ENCODE data around the gene SDC4. TPM values are rescaled to one million over a fixed set of nuclear protein-coding genes. Genes with fewer than 3 reads are reported as not detected.
A peak's percentile ranks its signal among the peaks of the same experiment; 100 is the strongest.

Gene SDC4
- total and polyA plus RNA-seq, 9 of the 15 experiments (the other 6 are each of a cell fraction or from before 2014, with no cell fraction given) = 2.1 to 10.7 (median 6.3) TPM

DNA sequence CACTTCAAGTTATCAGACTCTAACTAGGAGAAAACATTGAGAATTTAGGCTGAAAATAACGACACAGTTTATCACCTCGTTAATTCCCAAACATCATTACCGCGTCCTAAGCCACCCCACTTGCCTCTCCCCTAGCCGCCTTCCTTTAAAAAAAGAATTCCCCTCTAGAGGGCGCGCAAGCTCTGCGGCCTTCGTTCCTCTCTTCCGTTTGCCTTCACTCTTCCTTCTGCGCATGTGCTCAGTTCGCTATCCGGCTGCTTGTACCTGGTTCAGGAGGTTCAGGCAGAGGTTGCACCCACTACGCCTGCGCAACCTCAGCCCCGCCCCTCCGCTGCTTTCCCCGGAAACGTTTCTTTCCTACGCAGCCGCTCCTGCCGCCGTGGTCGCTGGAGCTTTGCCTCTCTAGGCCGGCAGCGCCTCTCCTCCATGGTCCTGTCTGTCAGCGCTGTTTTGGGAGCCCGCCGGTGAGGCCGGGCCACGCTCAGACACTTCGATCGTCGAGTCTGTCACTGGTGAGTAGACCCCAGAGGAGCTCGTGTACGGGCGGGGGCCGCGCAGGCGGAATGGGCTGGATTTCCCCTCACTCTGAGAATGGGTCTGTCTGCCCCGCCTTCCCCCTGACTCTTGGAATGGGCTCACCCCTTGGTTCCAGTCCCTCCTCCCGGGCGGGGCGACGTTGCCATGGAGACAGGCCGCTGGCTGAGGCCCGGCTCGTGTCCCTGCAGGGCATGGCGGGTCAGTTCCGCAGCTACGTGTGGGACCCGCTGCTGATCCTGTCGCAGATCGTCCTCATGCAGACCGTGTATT lies 14.8 kb upstream of the SDC4 start, which contains the start of gene SYS1 (continued):
- TF ChIP-seq, protein P1, sequence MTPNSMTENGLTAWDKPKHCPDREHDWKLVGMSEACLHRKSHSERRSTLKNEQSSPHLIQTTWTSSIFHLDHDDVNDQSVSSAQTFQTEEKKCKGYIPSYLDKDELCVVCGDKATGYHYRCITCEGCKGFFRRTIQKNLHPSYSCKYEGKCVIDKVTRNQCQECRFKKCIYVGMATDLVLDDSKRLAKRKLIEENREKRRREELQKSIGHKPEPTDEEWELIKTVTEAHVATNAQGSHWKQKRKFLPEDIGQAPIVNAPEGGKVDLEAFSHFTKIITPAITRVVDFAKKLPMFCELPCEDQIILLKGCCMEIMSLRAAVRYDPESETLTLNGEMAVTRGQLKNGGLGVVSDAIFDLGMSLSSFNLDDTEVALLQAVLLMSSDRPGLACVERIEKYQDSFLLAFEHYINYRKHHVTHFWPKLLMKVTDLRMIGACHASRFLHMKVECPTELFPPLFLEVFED (CRISPR knock-in tag; conservative IDR thresholded peaks at IDR 0.05) = no peak
- TF ChIP-seq BDP1 (IDR thresholded peaks at IDR 0.05; ENCODE audit: insufficient read depth, insufficient read length) (no peak), CCNT2 (IDR thresholded peaks at IDR 0.05; ENCODE audit: borderline replicate concordance, extremely low read depth, insufficient read length, low read depth, low read length) (peak; percentile 69), TRIM28 (IDR thresholded peaks at IDR 0.05) (no peak; the same call in 1 of the 2 replicates), POLR3G (IDR thresholded peaks at IDR 0.05; ENCODE audit: extremely low read depth, insufficient read length, insufficient replicate concordance) (no peak), TAL1 (IDR thresholded peaks at IDR 0.05) (no peak), SMARCE1 (IDR thresholded peaks at IDR 0.05) (no peak; the same call in 1 of the 2 replicates), XRCC4 (IDR thresholded peaks at IDR 0.05; ENCODE audit: extremely low read depth, insufficient read depth, insufficient read length) (no peak), HSF4 (CRISPR knock-in tag; IDR thresholded peaks at IDR 0.05; ENCODE audit: borderline replicate concordance) (no peak), ZNF75A (CRISPR knock-in tag; IDR thresholded peaks at IDR 0.05) (no peak)
- TF ChIP-seq, protein P2, sequence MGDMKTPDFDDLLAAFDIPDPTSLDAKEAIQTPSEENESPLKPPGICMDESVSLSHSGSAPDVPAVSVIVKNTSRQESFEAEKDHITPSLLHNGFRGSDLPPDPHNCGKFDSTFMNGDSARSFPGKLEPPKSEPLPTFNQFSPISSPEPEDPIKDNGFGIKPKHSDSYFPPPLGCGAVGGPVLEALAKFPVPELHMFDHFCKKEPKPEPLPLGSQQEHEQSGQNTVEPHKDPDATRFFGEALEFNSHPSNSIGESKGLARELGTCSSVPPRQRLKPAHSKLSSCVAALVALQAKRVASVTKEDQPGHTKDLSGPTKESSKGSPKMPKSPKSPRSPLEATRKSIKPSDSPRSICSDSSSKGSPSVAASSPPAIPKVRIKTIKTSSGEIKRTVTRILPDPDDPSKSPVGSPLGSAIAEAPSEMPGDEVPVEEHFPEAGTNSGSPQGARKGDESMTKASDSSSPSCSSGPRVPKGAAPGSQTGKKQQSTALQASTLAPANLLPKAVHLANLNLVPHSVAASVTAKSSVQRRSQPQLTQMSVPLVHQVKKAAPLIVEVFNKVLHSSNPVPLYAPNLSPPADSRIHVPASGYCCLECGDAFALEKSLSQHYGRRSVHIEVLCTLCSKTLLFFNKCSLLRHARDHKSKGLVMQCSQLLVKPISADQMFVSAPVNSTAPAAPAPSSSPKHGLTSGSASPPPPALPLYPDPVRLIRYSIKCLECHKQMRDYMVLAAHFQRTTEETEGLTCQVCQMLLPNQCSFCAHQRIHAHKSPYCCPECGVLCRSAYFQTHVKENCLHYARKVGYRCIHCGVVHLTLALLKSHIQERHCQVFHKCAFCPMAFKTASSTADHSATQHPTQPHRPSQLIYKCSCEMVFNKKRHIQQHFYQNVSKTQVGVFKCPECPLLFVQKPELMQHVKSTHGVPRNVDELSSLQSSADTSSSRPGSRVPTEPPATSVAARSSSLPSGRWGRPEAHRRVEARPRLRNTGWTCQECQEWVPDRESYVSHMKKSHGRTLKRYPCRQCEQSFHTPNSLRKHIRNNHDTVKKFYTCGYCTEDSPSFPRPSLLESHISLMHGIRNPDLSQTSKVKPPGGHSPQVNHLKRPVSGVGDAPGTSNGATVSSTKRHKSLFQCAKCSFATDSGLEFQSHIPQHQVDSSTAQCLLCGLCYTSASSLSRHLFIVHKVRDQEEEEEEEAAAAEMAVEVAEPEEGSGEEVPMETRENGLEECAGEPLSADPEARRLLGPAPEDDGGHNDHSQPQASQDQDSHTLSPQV (IDR thresholded peaks at IDR 0.05) = no peak
- TF ChIP-seq, protein P3, sequence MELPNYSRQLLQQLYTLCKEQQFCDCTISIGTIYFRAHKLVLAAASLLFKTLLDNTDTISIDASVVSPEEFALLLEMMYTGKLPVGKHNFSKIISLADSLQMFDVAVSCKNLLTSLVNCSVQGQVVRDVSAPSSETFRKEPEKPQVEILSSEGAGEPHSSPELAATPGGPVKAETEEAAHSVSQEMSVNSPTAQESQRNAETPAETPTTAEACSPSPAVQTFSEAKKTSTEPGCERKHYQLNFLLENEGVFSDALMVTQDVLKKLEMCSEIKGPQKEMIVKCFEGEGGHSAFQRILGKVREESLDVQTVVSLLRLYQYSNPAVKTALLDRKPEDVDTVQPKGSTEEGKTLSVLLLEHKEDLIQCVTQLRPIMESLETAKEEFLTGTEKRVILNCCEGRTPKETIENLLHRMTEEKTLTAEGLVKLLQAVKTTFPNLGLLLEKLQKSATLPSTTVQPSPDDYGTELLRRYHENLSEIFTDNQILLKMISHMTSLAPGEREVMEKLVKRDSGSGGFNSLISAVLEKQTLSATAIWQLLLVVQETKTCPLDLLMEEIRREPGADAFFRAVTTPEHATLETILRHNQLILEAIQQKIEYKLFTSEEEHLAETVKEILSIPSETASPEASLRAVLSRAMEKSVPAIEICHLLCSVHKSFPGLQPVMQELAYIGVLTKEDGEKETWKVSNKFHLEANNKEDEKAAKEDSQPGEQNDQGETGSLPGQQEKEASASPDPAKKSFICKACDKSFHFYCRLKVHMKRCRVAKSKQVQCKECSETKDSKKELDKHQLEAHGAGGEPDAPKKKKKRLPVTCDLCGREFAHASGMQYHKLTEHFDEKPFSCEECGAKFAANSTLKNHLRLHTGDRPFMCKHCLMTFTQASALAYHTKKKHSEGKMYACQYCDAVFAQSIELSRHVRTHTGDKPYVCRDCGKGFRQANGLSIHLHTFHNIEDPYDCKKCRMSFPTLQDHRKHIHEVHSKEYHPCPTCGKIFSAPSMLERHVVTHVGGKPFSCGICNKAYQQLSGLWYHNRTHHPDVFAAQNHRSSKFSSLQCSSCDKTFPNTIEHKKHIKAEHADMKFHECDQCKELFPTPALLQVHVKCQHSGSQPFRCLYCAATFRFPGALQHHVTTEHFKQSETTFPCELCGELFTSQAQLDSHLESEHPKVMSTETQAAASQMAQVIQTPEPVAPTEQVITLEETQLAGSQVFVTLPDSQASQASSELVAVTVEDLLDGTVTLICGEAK (IDR thresholded peaks at IDR 0.05) = peak; percentile 89
- TF ChIP-seq, protein P3 (CRISPR knock-in tag; IDR thresholded peaks at IDR 0.05) = no peak

Data from K562 (cell line).